IMR-90 (cell line): Measurements from ENCODE around the gene KIF12. TPM values are rescaled to one million over a fixed set of nuclear protein-coding genes. Genes with fewer than 3 reads are reported as not detected.

Experiments
- ATAC-seq: fragments of 200-7000 bp; cut with Tn5 transposase; 2 replicates; pipeline ENCODE4 v1.9.1; 2020; ENCODE audit warnings: low read depth, mild to moderate bottlenecking, moderate library complexity
- BruUV-seq: library from RNA; stranded (reverse); fragments of 400-500 nt; replicated peaks from 2 replicates; lab custom pipeline; 2021; lab: Mats Ljungman, UMichigan
- CTCF ChIA-PET: fragments of 300-600 bp; formaldehyde crosslinking; extraction: SDS; loops from one replicate; lab custom pipeline; 2021; ENCODE audit warnings: antibody characterized with exemption; lab: Yijun Ruan, JAX
- POLR2A ChIA-PET: fragments of 300-600 bp; sonication (Branson Sonifier 250); formaldehyde crosslinking; loops from one replicate; lab custom pipeline; 2022; ENCODE audit warnings: antibody characterized with exemption; ENCODE audit not compliant: unreplicated experiment; lab: Charles Lee
- DNase-seq: peaks from one replicate; pipeline ENCODE4 v3.0.0; 2013
- H2AFZ ChIP-seq: replicated peaks from 2 replicates; pipeline ENCODE3; 2013; ENCODE audit warnings: low read length, mild to moderate bottlenecking; ENCODE audit not compliant: poor library complexity
- H2AK5ac ChIP-seq: 2 replicates; pipeline ENCODE4 v1.6.1; 2013; ENCODE audit warnings: low read depth, low read length, inconsistent platforms
- H2AK9ac ChIP-seq: replicated peaks from 2 replicates; pipeline ENCODE3; 2013; ENCODE audit warnings: mild to moderate bottlenecking, low read depth, low read length, moderate library complexity; ENCODE audit not compliant: poor library complexity
- H2BK120ac ChIP-seq: 2 replicates; pipeline ENCODE4 v1.6.1; 2013; ENCODE audit warnings: low read depth, low read length, inconsistent platforms
- H2BK15ac ChIP-seq: 3 replicates; pipeline ENCODE4 v1.6.1; 2013; ENCODE audit warnings: low read depth, low read length, inconsistent platforms
- H2BK20ac ChIP-seq: 2 replicates; pipeline ENCODE4 v1.6.1; 2013; ENCODE audit warnings: low read depth, mild to moderate bottlenecking, inconsistent platforms, low read length, moderate library complexity
- H2BK5ac ChIP-seq: 2 replicates; pipeline ENCODE4 v1.6.1; 2013; ENCODE audit warnings: mild to moderate bottlenecking, low read depth, low read length, inconsistent platforms; ENCODE audit not compliant: poor library complexity, severe bottlenecking
- H3K14ac ChIP-seq: replicated peaks from 2 replicates; pipeline ENCODE4 v1.6.1; 2013; ENCODE audit warnings: low read depth, low read length, inconsistent platforms
- H3K18ac ChIP-seq: 2 replicates; pipeline ENCODE4 v1.6.1; 2013; ENCODE audit warnings: low read depth, low read length, control low read depth
- H3K23ac ChIP-seq: 2 replicates; pipeline ENCODE4 v1.6.1; 2013; ENCODE audit warnings: low read depth, low read length, inconsistent platforms
- H3K27ac ChIP-seq: 2 replicates; pipeline ENCODE4 v1.5.1; 2013; ENCODE audit warnings: mild to moderate bottlenecking, control low read depth, low read length; ENCODE audit not compliant: insufficient read depth
- H3K27me3 ChIP-seq: 2 replicates; pipeline ENCODE4 v1.6.1; 2013; ENCODE audit warnings: low read length; ENCODE audit not compliant: control insufficient read depth, insufficient read depth
- H3K36me3 ChIP-seq: 2 replicates; pipeline ENCODE4 v1.6.1; 2013; ENCODE audit warnings: low read length, mixed read lengths; ENCODE audit not compliant: control insufficient read depth, insufficient read depth
- H3K4ac ChIP-seq: 2 replicates; pipeline ENCODE4 v1.6.1; 2013; ENCODE audit warnings: low read depth, low read length, inconsistent platforms
- H3K4me1 ChIP-seq: 2 replicates; pipeline ENCODE4 v1.6.1; 2013; ENCODE audit warnings: low read length, mixed read lengths; ENCODE audit not compliant: control insufficient read depth, insufficient read depth
- H3K4me2 ChIP-seq: 2 replicates; pipeline ENCODE4 v1.6.1; 2013; ENCODE audit warnings: low read depth, mild to moderate bottlenecking, control low read depth, low read length, moderate library complexity
- H3K4me3 ChIP-seq: 2 replicates; pipeline ENCODE4 v1.5.1; 2013; ENCODE audit warnings: low read depth, mild to moderate bottlenecking, control low read depth, low read length, moderate library complexity; ENCODE audit not compliant: insufficient read depth
- H3K56ac ChIP-seq: 2 replicates; pipeline ENCODE4 v1.6.1; 2013; ENCODE audit warnings: low read length, inconsistent platforms; ENCODE audit not compliant: insufficient read depth; ENCODE audit errors: extremely low read depth
- H3K79me1 ChIP-seq, 2 experiments: 2 replicates each; pipeline ENCODE4 v1.6.1; 2013; ENCODE audit warnings: low read length in 2 of 2, inconsistent platforms in 1 of 2, low read depth in 1 of 2
- H3K9ac ChIP-seq: 2 replicates; pipeline ENCODE4 v1.6.1; 2013; ENCODE audit warnings: low read depth, low read length, control low read depth
- H3K9me1 ChIP-seq: 2 replicates; pipeline ENCODE4 v1.6.1; 2013; ENCODE audit warnings: low read length, inconsistent platforms; ENCODE audit not compliant: insufficient read depth
- H3K9me3 ChIP-seq: 2 replicates; pipeline ENCODE4 v1.6.1; 2013; ENCODE audit warnings: low read length; ENCODE audit not compliant: control insufficient read depth, insufficient read depth
- H4K20me1 ChIP-seq: 2 replicates; pipeline ENCODE4 v1.6.1; 2013; ENCODE audit warnings: low read length, inconsistent platforms; ENCODE audit not compliant: insufficient read depth
- H4K5ac ChIP-seq: 2 replicates; pipeline ENCODE4 v1.6.1; 2013; ENCODE audit warnings: mild to moderate bottlenecking, low read depth, low read length, control low read depth
- H4K8ac ChIP-seq, 2 experiments: 2 replicates each; pipeline ENCODE4 v1.6.1; 2013; ENCODE audit warnings: low read depth in 2 of 2, low read length in 2 of 2, control low read depth in 1 of 2, inconsistent platforms in 1 of 2
- H4K91ac ChIP-seq: 2 replicates; pipeline ENCODE4 v1.6.1; 2013; ENCODE audit warnings: low read depth, low read length, inconsistent platforms; ENCODE audit not compliant: insufficient read depth
- BHLHE40 ChIP-seq: fragments of 150-350 bp; IDR thresholded peaks from 2 replicates; pipeline ENCODE4 v1.6.1; 2016; ENCODE audit warnings: mild to moderate bottlenecking, low read depth, low read length
- CEBPB ChIP-seq: IDR thresholded peaks from 2 replicates; pipeline ENCODE4 v1.6.1; 2012; ENCODE audit warnings: low read depth, low read length, improper control_type of control experiment
- CHD1 ChIP-seq: IDR thresholded peaks from 2 replicates; pipeline ENCODE4 v1.6.1; 2012; ENCODE audit warnings: low read depth, low read length, improper control_type of control experiment
- ELK1 ChIP-seq: fragments of 150-350 bp; IDR thresholded peaks from 2 replicates; pipeline ENCODE4 v1.6.1; 2016; ENCODE audit warnings: low read depth, mild to moderate bottlenecking, low read length, moderate library complexity, borderline replicate concordance
- FOS ChIP-seq: fragments of 150-350 bp; IDR thresholded peaks from 2 replicates; pipeline ENCODE4 v1.6.1; 2016; ENCODE audit warnings: low read depth, low read length
- MAFK ChIP-seq: IDR thresholded peaks from 2 replicates; pipeline ENCODE4 v1.6.1; 2012; ENCODE audit warnings: low read depth, low read length, improper control_type of control experiment
- MAZ ChIP-seq: IDR thresholded peaks from 2 replicates; pipeline ENCODE4 v1.6.1; 2012; ENCODE audit warnings: low read depth, mild to moderate bottlenecking, low read length, improper control_type of control experiment, moderate library complexity, borderline replicate concordance
- MXI1 ChIP-seq: IDR thresholded peaks from 2 replicates; pipeline ENCODE4 v1.6.1; 2012; ENCODE audit warnings: low read depth, mild to moderate bottlenecking, low read length, moderate library complexity, borderline replicate concordance
- POLR2A ChIP-seq: IDR thresholded peaks from 2 replicates; pipeline ENCODE4 v1.6.1; 2012; ENCODE audit warnings: mild to moderate bottlenecking, low read depth, low read length
- RAD21 ChIP-seq: IDR thresholded peaks from 2 replicates; pipeline ENCODE4 v1.6.1; 2012; ENCODE audit warnings: low read length, improper control_type of control experiment
- RCOR1 ChIP-seq: IDR thresholded peaks from 2 replicates; pipeline ENCODE4 v1.6.1; 2012; ENCODE audit warnings: mild to moderate bottlenecking, low read length, improper control_type of control experiment; ENCODE audit not compliant: insufficient replicate concordance
- RFX5 ChIP-seq: IDR thresholded peaks from 2 replicates; pipeline ENCODE4 v1.8.0; 2012; ENCODE audit warnings: low read depth, mild to moderate bottlenecking, low read length, moderate library complexity
- SMC3 ChIP-seq: fragments of 150-350 bp; IDR thresholded peaks from 2 replicates; pipeline ENCODE4 v1.6.1; 2016; ENCODE audit warnings: low read depth, mild to moderate bottlenecking, antibody characterized with exemption, low read length, moderate library complexity
- USF2 ChIP-seq: fragments of 150-350 bp; IDR thresholded peaks from 2 replicates; pipeline ENCODE4 v1.6.1; 2017; ENCODE audit warnings: mild to moderate bottlenecking, antibody characterized with exemption, low read length, low read depth
- WGBS, 2 experiments: methylation state at CpG; one replicate each; pipeline versions ENCODE4 v1.1.5 to v1.1.7; 2013; ENCODE audit warnings: missing lambda C conversion rate in 2 of 2; ENCODE audit not compliant: insufficient read length in 1 of 2; ENCODE audit errors: extremely low coverage in 2 of 2; 5-methylcytosine and 5-hydroxymethylcytosine counted together
- dilution Hi-C: fragments of 300-500 bp; cut with HindIII; formaldehyde crosslinking; loops from one replicate; pipeline ENCODE4 v1.14.3; 2018; ENCODE audit warnings: low sequenced_read_pairs; ENCODE audit not compliant: unreplicated experiment
- in situ Hi-C: fragments of 300-500 bp; cut with MboI; formaldehyde crosslinking; loops from 3 replicates; pipeline ENCODE4 v1.14.3; 2019; ENCODE audit warnings: low sequenced_read_pairs, inconsistent platforms, mixed read lengths
- intact Hi-C: fragments of 100-400 bp; cut with micrococcal nuclease; formaldehyde crosslinking; loops from 2 replicates; pipeline ENCODE4 v1.10.0; 2022
- polyA plus RNA-seq, 3 experiments: library from polyadenylated mRNA; depleted of rRNA; stranded (reverse); fragments of >200 nt; gene quantifications; 2 replicates each; pipeline ENCODE4 v1.2.3, GENCODE V29; 2012; ENCODE audit warnings: low replicate concordance in 1 of 3
- total RNA-seq: library from RNA; depleted of rRNA; stranded (reverse); fragments of >200 nt; gene quantifications from 2 replicates; pipeline ENCODE4 v1.2.3, GENCODE V29; 2012
- TF ChIP-seq, protein P1 (sequence below): conservative IDR thresholded peaks from 2 replicates; pipeline ENCODE4 v1.5.1; 2012; ENCODE audit warnings: mild to moderate bottlenecking, low read depth, low read length, improper control_type of control experiment

The KIF12 gene
- total and polyA plus RNA-seq, 2 of the 4 experiments (the other 2 are of a cell fraction), result not detected

GRCh38 chr9:114105236-114105635 is 6.1 kb upstream of the KIF12 start:
- H2BK20ac ChIP-seq, result no peak overlapping the region
- H3K4me3 ChIP-seq, result no peak overlapping the region
- dilution Hi-C loops, result no loop called here
- no peak overlapping the region for H2BK15ac ChIP-seq
- no peak overlapping the region for H4K91ac ChIP-seq
- no peak overlapping the region for H2BK5ac ChIP-seq
- H2BK120ac ChIP-seq, result no peak overlapping the region
- no CpG with 5 or more reads among the region's 5 CpGs for WGBS, 2 experiments
- peaks cover 16% of the 10 kb centered on the region for H3K9me3 ChIP-seq
- CTCF ChIA-PET, result interaction anchor here (1.6 kb wide), 1 partner anchor 186 kb away, joined by 6 read pairs; no protein-coding TSS in a partner anchor
- BruUV-seq, result no TSS peak
- no peak overlapping the region for H3K27ac ChIP-seq
- intact Hi-C loops, result no loop called here
- H3K14ac ChIP-seq, result no peak overlapping the region
- no peak overlapping the region for H2AK5ac ChIP-seq
- H3K23ac ChIP-seq, result no peak overlapping the region
- POLR2A ChIA-PET, result no interaction called here
- no peak overlapping the region for H4K8ac ChIP-seq
- no peak overlapping the region for H2AK9ac ChIP-seq
- peaks cover 2% of the 10 kb centered on the region for H3K4me1 ChIP-seq
- H4K5ac ChIP-seq, result no peak overlapping the region
- H3K79me1 ChIP-seq, result no peaks in the 10 kb centered on the region
- H3K56ac ChIP-seq, result no peak overlapping the region
- no peak overlapping the region for H3K9ac ChIP-seq
- no peaks in the 10 kb centered on the region for H4K20me1 ChIP-seq
- H3K4ac ChIP-seq, result no peak overlapping the region
- no peak overlapping the region for H3K18ac ChIP-seq
- peaks cover 22% of the 10 kb centered on the region for H3K27me3 ChIP-seq
- no peaks in the 10 kb centered on the region for H3K9me1 ChIP-seq
- ATAC-seq (no peak), DNase-seq (no peak)
- no peak overlapping the region for H3K4me2 ChIP-seq
- in situ Hi-C loops, result no loop called here
- no peaks in the 10 kb centered on the region for H3K36me3 ChIP-seq
- no peak overlapping the region for H2AFZ ChIP-seq
- no peak for TF ChIP-seq MAFK
- no peak for TF ChIP-seq FOS
- TF ChIP-seq, protein P1, sequence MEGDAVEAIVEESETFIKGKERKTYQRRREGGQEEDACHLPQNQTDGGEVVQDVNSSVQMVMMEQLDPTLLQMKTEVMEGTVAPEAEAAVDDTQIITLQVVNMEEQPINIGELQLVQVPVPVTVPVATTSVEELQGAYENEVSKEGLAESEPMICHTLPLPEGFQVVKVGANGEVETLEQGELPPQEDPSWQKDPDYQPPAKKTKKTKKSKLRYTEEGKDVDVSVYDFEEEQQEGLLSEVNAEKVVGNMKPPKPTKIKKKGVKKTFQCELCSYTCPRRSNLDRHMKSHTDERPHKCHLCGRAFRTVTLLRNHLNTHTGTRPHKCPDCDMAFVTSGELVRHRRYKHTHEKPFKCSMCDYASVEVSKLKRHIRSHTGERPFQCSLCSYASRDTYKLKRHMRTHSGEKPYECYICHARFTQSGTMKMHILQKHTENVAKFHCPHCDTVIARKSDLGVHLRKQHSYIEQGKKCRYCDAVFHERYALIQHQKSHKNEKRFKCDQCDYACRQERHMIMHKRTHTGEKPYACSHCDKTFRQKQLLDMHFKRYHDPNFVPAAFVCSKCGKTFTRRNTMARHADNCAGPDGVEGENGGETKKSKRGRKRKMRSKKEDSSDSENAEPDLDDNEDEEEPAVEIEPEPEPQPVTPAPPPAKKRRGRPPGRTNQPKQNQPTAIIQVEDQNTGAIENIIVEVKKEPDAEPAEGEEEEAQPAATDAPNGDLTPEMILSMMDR, result no peak
- TF ChIP-seq MXI1, result no peak
- TF ChIP-seq RCOR1, result no peak
- TF ChIP-seq ELK1, result no peak
- TF ChIP-seq RAD21, result no peak
- TF ChIP-seq MAZ, result no peak
- no peak for TF ChIP-seq BHLHE40
- TF ChIP-seq SMC3, result no peak
- TF ChIP-seq POLR2A, result no peak
- no peak for TF ChIP-seq USF2
- no peak for TF ChIP-seq RFX5
- TF ChIP-seq CEBPB, result no peak
- no peak for TF ChIP-seq CHD1
